B cell (primary cell): ENCODE results near the gene TVP23C. TPM values are rescaled to one million over a fixed set of nuclear protein-coding genes. Genes with fewer than 3 reads are reported as not detected.

Experiments used
- ATAC-seq: fragments of 200-7000 bp; cut with Tn5 transposase; one replicate; pipeline ENCODE4 v1.10.0; 2021; ENCODE audit warnings: low read depth, mild to moderate bottlenecking, moderate number of reproducible peaks, moderate library complexity
- CTCF ChIA-PET: fragments of 350-600 bp; sonication (Branson Sonifier 250); formaldehyde crosslinking; loops from one replicate; lab custom pipeline; 2021; ENCODE audit warnings: antibody characterized with exemption, inconsistent platforms; lab: Charles Lee
- POLR2A ChIA-PET: fragments of 350-600 bp; sonication (Branson Sonifier 250); formaldehyde crosslinking; loops from one replicate; lab custom pipeline; 2021; ENCODE audit warnings: antibody characterized with exemption; lab: Charles Lee
- DNase-seq: peaks from one replicate; pipeline ENCODE4 v3.0.0; 2013
- H2AFZ ChIP-seq: 2 replicates; pipeline ENCODE4 v1.6.1; 2012; ENCODE audit warnings: mild to moderate bottlenecking, low read depth, low read length; ENCODE audit not compliant: insufficient read depth, poor library complexity, severe bottlenecking
- H3K27ac ChIP-seq, 2 donors: 1 replicate in 1 of 2; 2 replicates in 1 of 2; pipeline ENCODE4 v1.5.1; 2012 to 2013; ENCODE audit warnings: low read length in 2 of 2, mild to moderate bottlenecking in 2 of 2, moderate library complexity in 1 of 2
- H3K27me3 ChIP-seq, 4 experiments: fragments of 200-600 bp in 1 of 4; sonication (generic) in 1 of 4; replicated peaks in 1 of 4; 1 replicate in 2 of 4; 2 replicates in 2 of 4; pipeline versions ENCODE4 v1.6.1 to v1.7.0; 2013 to 2016; ENCODE audit warnings: low read length in 3 of 4, mild to moderate bottlenecking in 2 of 4, mixed read lengths in 1 of 4, moderate library complexity in 1 of 4; ENCODE audit not compliant: insufficient read depth in 4 of 4, control insufficient read depth in 3 of 4; ENCODE audit errors: control extremely low read depth in 1 of 4
- H3K36me3 ChIP-seq, 2 experiments: replicated peaks in 1 of 2; 1 replicate in 1 of 2; 2 replicates in 1 of 2; pipeline versions ENCODE4 v1.6.1 to v1.7.1; 2013; ENCODE audit warnings: low read length in 1 of 2; ENCODE audit not compliant: insufficient read depth in 2 of 2, control insufficient read depth in 1 of 2; ENCODE audit errors: control extremely low read depth in 1 of 2, extremely low read depth in 1 of 2
- H3K4me1 ChIP-seq, 2 donors: fragments of 200-600 bp in 1 of 2; sonication (generic) in 1 of 2; 1 replicate in 1 of 2; 2 replicates in 1 of 2; pipeline versions ENCODE4 v1.5.1 to v1.6.1; 2013 to 2017; ENCODE audit warnings: low read length in 2 of 2; ENCODE audit not compliant: control insufficient read depth in 2 of 2, insufficient read depth in 2 of 2
- H3K4me2 ChIP-seq: replicated peaks from 2 replicates; pipeline ENCODE3; 2012; ENCODE audit warnings: mild to moderate bottlenecking, low read depth, low read length; ENCODE audit not compliant: poor library complexity, severe bottlenecking
- H3K4me3 ChIP-seq, 5 experiments: fragments of 200-600 bp in 1 of 5; sonication (generic) in 1 of 5; 1 replicate in 3 of 5; 2 replicates in 2 of 5; pipeline versions ENCODE4 v1.5.1 to v1.7.0; 2011 to 2016; ENCODE audit warnings: low read length in 4 of 5, mild to moderate bottlenecking in 4 of 5, low read depth in 2 of 5, control low read depth in 1 of 5, moderate library complexity in 1 of 5; ENCODE audit not compliant: insufficient read depth in 1 of 5; ENCODE audit errors: control extremely low read depth in 1 of 5, extremely low read depth in 1 of 5
- H3K79me2 ChIP-seq: fragments of 200-600 bp; sonication (generic); one replicate; pipeline ENCODE4 v1.6.0; 2016; ENCODE audit warnings: low read length; ENCODE audit not compliant: control insufficient read depth, insufficient read depth
- H3K9ac ChIP-seq: fragments of 200-600 bp; sonication (generic); 2 replicates; pipeline ENCODE4 v1.6.1; 2017; ENCODE audit warnings: mild to moderate bottlenecking, low read length, moderate library complexity
- H3K9me3 ChIP-seq, 3 donors: one replicate each; pipeline versions ENCODE4 v1.6.1 to v1.7.1; 2013; ENCODE audit warnings: low read length in 2 of 3; ENCODE audit not compliant: control insufficient read depth in 2 of 3, insufficient read depth in 1 of 3; ENCODE audit errors: control extremely low read depth in 1 of 3
- H4K20me1 ChIP-seq: 2 replicates; pipeline ENCODE4 v1.6.0; 2012; ENCODE audit warnings: mild to moderate bottlenecking, low read length; ENCODE audit not compliant: insufficient read depth, control insufficient read depth, poor library complexity, severe bottlenecking
- H3K27ac Mint-ChIP-seq: one replicate; pipeline ENCODE4 v1.8.0; 2021; ENCODE audit warnings: mixed read lengths
- H3K27me3 Mint-ChIP-seq: one replicate; pipeline ENCODE4 v1.8.0; 2021; ENCODE audit warnings: mixed read lengths
- H3K4me1 Mint-ChIP-seq: one replicate; pipeline ENCODE4 v1.8.0; 2021; ENCODE audit warnings: mixed read lengths
- H3K4me3 Mint-ChIP-seq: one replicate; pipeline ENCODE4 v1.8.0; 2021; ENCODE audit warnings: mixed read lengths
- H3K9me3 Mint-ChIP-seq: one replicate; pipeline ENCODE4 v1.8.0; 2022; ENCODE audit warnings: mixed read lengths; ENCODE audit not compliant: insufficient read depth
- EZH2 ChIP-seq: IDR thresholded peaks from 2 replicates; pipeline ENCODE4 v1.6.1; 2012; ENCODE audit warnings: borderline replicate concordance, low read depth, mild to moderate bottlenecking, moderate library complexity, low read length; ENCODE audit not compliant: insufficient read depth, poor library complexity, severe bottlenecking
- WGBS: methylation state at CpG from one replicate; pipeline ENCODE4 v1.1.5; 2013; ENCODE audit warnings: missing lambda C conversion rate; ENCODE audit not compliant: insufficient coverage; 5-methylcytosine and 5-hydroxymethylcytosine counted together
- intact Hi-C: fragments of 100-400 bp; cut with micrococcal nuclease; formaldehyde crosslinking; loops from one replicate; pipeline ENCODE4 v1.10.0; 2022
- polyA plus RNA-seq: library from polyadenylated mRNA; depleted of rRNA; stranded (reverse); fragments of >200 nt; gene quantifications from 2 replicates; pipeline ENCODE4 v1.2.3, GENCODE V29; 2012
- total RNA-seq, 2 donors: library from RNA; stranded (reverse); fragments of 120-200 nt in 1 of 2; gene quantifications; 1 replicate in 1 of 2; 2 replicates in 1 of 2; pipeline versions ENCODE4 v1.2.3 to v1.2.4, GENCODE V29; 2013 to 2022
- TF ChIP-seq, protein P1 (sequence below): fragments of 200-600 bp; IDR thresholded peaks from one replicate; pipeline ENCODE4 v1.8.0; 2022; ENCODE audit warnings: antibody characterized with exemption, mild to moderate bottlenecking

TVP23C gene
- total and polyA plus RNA-seq, 2 donors (not counting 1 experiment from before 2014, with no cell fraction given): 8.6 to 30.9 TPM

DNA sequence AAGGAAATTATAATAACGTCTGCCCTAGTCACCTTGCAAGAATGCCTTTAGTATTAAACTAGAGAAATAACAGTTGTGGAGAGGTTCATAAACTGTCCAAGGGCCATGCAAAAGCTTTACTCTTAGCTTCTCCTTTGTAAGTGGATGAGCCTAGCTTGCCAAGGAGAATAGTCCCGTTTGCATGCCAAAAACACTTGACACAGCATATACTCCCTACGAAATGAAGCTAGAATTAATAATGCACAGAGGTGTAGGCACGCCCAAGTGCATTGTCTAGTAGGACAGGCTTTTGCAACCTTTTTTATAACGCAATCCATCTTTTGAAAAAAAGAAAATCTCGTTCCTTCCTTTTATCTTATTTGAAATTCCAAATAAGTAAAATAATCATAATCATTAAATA lies 83.1 kb downstream of the TVP23C start:
- H3K4me3 Mint-ChIP-seq: no peak overlapping the region
- no peak overlapping the region for H3K4me2 ChIP-seq
- no peaks in the 10 kb centered on the region for H3K27me3 ChIP-seq
- TF ChIP-seq, protein P1, sequence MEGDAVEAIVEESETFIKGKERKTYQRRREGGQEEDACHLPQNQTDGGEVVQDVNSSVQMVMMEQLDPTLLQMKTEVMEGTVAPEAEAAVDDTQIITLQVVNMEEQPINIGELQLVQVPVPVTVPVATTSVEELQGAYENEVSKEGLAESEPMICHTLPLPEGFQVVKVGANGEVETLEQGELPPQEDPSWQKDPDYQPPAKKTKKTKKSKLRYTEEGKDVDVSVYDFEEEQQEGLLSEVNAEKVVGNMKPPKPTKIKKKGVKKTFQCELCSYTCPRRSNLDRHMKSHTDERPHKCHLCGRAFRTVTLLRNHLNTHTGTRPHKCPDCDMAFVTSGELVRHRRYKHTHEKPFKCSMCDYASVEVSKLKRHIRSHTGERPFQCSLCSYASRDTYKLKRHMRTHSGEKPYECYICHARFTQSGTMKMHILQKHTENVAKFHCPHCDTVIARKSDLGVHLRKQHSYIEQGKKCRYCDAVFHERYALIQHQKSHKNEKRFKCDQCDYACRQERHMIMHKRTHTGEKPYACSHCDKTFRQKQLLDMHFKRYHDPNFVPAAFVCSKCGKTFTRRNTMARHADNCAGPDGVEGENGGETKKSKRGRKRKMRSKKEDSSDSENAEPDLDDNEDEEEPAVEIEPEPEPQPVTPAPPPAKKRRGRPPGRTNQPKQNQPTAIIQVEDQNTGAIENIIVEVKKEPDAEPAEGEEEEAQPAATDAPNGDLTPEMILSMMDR: no peak
- TF ChIP-seq EZH2: no peak
- no peaks in the 10 kb centered on the region for H3K4me1 Mint-ChIP-seq
- no peak for DNase-seq
- WGBS: 76% methylated on average over 4 of the region's 6 CpGs
- H3K27ac ChIP-seq: no peak overlapping the region
- H3K79me2 ChIP-seq: no peaks in the 10 kb centered on the region
- ATAC-seq: no peak
- H3K4me1 ChIP-seq: no peaks in the 10 kb centered on the region
- H2AFZ ChIP-seq: no peak overlapping the region
- no peaks in the 10 kb centered on the region for H3K9me3 Mint-ChIP-seq
- H3K9me3 ChIP-seq: no peaks in the 10 kb centered on the region
- no peaks in the 10 kb centered on the region for H3K36me3 ChIP-seq
- H3K27me3 Mint-ChIP-seq: no peaks in the 10 kb centered on the region
- H3K27ac Mint-ChIP-seq: no peak overlapping the region
- intact Hi-C loops: no loop called here
- H3K4me3 ChIP-seq: no peak overlapping the region
- ChIA-PET POLR2A (no interaction called here), CTCF (interaction anchor here (2.0 kb wide), 1 partner anchor 23 kb away, joined by 5 read pairs; no protein-coding TSS in a partner anchor)
- H4K20me1 ChIP-seq: no peaks in the 10 kb centered on the region
- no peak overlapping the region for H3K9ac ChIP-seq

GRCh38 chr17:15479703-15480102 lies 83.6 kb downstream of the TVP23C start:
- Histone ChIP-seq H3K79me2 (no peaks in the 10 kb centered on the region), H3K9me3 (no peaks in the 10 kb centered on the region), H3K27me3 (no peaks in the 10 kb centered on the region), H3K4me1 (no peaks in the 10 kb centered on the region), H3K4me2 (no peak overlapping the region), H3K4me3 (no peak overlapping the region), H2AFZ (no peak overlapping the region), H3K9ac (no peak overlapping the region), H3K27ac (no peak overlapping the region), H4K20me1 (no peaks in the 10 kb centered on the region), H3K36me3 (no peaks in the 10 kb centered on the region)
- Mint-ChIP-seq H3K9me3 (no peaks in the 10 kb centered on the region), H3K4me3 (no peak overlapping the region), H3K4me1 (no peaks in the 10 kb centered on the region), H3K27ac (no peak overlapping the region), H3K27me3 (no peaks in the 10 kb centered on the region)
- DNase-seq (no peak), ATAC-seq (no peak)
- ChIA-PET CTCF (interaction anchor here (2.0 kb wide), 1 partner anchor 23 kb away, joined by 5 read pairs; no protein-coding TSS in a partner anchor), POLR2A (no interaction called here)
- TF ChIP-seq, protein P1: no peak
- no peak for TF ChIP-seq EZH2
- intact Hi-C loops: no loop called here
